HG03575 (cell line): Measurements from ENCODE around the gene CDH4.
"Not testable (repeated sequence)": the region's sequence is repeated elsewhere in the genome, so short reads cannot be mapped to it uniquely, and the experiment has no call there.

Source experiments
- ATAC-seq: cut with Tn5 transposase; IDR thresholded peaks from one replicate; pipeline ENCODE4 v1.9.1; 2021; ENCODE audit not compliant: unreplicated experiment, insufficient number of reproducible peaks, low FRiP score; ENCODE audit errors: extremely low read depth

The CDH4 gene

DNA sequence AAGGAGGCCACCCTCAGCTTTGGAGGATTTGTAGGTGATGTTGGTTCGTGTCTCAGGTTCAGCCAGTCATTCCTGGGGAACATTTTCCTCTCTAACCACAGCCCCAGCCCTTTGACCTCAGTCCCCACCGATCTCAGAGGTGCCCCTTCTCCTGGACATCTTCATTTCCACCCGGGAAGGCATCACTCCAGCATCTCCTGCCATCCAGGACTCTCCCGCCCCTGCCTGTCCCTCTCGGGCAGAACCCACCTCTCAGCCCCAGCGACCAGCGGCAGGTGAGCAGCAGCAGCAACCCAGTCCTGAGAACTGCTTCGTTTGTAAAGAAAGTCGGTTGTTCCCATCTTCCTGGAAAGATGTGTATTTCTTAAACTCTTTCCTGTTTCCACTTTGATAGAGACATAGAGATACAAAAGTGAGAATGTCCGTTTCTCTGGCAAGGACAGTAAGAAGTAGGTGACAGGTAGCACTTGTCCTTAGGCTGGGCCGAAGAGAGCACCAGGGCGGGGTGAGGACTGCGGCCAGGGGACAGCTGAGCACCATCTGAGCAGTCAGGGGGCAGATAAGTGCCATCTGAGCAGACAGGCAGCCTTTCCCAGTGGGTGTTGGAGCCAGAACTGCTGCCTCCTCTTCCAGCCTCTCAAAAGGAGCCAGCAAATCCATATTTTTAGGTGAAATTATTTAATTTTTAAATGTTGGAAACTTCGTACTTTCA is 142.2 kb downstream of the CDH4 start:
- no peak for ATAC-seq

DNA sequence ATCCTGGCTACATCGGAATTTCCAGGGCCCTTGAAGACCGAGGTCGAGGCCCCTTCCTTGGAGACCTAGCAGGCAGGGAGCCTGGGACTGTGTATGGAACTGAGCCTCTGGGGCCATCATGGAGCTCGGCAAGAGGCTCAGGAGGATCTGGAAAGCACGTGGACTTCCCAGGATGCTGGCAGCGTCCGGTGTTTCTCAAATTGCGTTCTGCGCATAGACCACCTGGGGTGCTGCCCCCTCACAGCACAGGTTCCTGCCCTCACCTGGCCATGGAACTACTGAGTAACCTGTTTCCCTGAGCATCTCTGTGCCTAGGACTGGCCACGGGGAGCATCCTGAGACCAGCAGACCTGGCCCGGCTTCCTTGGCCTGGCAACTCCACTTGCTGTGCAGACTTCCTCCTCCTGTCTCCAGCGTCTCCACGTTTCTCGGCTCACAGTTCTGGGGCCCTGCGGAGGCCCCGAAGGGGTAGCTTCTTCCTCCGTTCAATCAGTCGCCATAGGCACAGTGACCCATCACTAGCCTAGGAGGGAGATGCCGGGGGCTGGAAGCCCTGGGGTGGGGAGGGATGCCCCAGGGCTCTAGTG is 144.3 kb downstream of the CDH4 start:
- no peak for ATAC-seq

DNA sequence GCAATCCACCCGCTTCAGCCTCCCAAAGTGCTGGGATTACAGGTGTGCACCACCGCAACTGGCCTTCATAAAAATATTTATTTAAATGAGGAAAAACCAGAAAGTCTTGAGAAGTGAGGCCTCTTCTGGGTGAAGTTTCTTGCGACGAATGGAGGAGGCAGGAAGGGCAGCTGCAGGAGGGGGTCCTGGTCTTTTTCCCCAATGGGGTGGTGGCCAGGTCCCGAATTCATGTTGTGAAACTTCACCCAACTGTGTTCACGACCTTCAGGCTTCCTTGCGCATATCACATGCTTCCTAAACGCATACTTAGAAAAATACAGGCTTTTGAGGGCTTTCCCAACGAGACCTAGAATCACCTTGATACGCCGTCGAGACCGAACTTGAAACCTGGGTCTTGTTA is 145.1 kb downstream of the CDH4 start:
- ATAC-seq = no peak

DNA sequence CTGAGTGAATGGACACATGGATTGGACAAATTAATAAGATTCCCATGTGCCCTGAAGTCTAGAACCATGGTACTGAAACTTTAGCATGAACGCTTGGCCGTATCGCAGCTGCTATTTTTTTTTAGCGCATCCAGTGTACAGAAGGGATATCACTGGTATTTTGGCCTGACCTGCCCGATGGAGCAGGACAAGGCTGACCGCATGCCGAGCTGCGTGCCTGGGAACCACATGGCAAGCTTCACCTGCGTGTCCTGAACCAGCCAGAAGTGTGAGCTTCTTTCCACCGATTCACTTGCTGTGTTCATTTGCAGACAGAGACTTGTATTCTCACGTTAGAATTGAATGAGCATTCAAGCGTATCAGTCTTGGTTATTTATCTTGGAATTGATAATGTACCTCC is 145.7 kb downstream of the CDH4 start:
- no peak for ATAC-seq

GRCh38 chr20:61399433-61399832 is 147.4 kb downstream of the CDH4 start:
- ATAC-seq = no peak

DNA sequence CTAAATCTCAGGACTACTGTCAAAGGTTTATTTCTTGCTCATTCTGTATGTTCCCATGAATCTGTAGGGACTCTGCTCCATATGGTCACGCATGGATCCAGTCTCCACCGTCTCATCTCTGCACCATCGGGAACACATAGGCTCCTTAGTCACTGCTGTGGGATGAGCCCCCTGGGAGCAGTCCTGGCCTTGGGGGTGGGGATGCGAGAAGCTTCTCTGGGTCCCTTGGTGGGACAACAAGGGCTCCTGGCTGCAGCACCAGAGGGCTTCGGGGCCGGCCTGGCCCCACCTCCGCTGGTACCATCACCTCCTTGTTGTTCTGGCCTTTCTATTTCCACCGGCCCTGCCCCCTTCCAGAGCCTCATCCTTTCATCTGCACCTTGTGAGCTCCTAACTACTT is 148.4 kb downstream of the CDH4 start:
- no peak for ATAC-seq

DNA sequence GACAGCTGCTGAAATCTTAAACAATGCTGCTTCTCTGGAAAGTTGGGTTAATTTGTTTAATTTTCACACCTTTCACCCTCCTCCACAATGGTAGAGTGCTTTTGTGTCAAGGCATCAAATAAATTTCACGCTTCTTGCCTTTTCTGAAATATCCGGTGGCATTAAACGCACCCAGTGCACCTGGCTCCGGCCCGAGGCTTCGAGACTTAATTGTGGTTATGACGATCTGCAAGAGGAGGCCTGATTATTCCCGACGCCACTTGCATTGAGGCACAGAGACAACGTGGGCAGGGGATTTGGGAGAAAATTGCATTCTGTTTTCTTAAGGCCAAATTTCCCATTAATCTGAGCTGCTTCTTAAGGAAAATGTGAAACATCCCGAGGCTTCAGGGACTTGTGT is 152.2 kb downstream of the CDH4 start:
- ATAC-seq = no peak

- ATAC-seq = no peak
These were observed 152.9 kb downstream of the CDH4 start for GRCh38 chr20:61405007-61405406.

DNA sequence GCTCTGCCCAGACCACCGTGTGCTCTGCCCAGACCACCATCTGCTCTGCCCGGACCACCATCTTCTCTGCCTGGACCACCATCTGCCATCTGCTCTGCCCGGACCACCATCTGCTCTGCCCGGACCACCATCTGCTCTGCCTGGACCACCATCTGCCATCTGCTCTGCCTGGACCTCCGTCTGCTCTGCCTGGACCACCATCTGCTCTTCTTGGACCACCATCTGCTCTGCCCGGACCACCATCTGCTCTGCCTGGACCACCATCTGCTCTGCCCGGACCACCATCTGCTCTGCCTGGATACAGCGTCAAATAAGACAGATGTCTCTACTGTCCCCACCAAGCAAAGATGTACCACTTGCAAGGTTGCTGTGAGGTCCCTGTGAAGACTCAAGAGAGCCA is 154.7 kb downstream of the CDH4 start:
- ATAC-seq = not testable (repeated sequence)

- no peak for ATAC-seq
These were observed 155.5 kb downstream of the CDH4 start for GRCh38 chr20:61407561-61407960.

DNA sequence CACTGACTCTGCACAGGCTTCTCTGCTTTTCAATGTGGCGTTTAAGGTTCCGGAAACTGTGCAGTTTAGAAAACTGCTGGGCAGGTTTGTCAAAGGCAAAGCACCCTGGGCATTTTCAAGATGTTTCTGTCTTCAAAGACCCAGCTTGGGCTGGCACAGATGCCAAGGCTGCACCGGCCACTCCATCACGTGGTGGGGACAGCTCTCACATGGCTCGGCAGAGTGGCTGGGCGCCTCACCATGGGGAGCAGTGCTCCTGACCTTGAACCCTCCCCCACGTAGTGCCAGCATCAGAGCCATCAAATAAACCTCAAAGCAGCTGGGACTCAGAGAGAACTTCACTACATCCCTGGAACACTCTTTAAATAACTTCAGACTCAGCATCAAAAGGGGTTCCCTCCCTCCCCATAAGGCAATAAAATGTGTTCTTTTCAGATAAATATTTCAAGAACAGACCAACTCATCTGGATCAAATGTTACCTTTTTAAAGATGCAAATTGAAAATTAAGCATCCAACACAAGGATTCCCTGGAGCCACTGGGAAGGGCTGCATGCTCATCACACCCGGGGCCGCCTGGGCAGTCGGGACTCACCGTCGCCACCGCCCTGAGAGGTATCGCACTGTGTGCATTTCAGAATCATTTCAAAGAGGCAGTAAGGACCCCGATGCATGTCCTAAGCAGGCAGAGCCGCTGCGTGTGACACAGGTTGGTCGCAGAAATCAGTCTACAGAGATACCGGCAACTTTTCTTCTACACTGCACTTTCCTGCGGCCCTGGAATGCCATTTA is 157.1 kb downstream of the CDH4 start:
- no peak for ATAC-seq

- ATAC-seq = no peak
These were observed 159.7 kb downstream of the CDH4 start for GRCh38 chr20:61411743-61412142.

DNA sequence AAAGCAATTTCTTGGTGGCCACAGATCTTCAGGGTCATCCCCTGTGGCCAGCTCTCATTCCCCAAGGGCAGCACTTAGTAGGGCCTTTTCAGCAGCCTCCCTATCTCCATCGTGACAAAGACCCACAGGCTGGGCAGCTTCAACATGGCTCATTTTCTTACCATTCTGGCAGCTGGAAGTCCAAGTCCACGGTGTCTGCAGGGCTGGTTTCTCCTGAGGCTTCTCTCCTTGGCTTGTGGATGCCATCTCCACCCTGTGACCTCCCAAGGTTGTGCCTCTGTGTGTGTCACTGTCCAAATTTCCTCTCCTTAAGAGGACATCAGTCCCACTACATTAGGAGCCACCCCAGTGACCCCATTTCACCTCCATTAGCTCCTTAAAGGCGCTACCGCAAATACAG is 161.7 kb downstream of the CDH4 start:
- no peak for ATAC-seq

DNA sequence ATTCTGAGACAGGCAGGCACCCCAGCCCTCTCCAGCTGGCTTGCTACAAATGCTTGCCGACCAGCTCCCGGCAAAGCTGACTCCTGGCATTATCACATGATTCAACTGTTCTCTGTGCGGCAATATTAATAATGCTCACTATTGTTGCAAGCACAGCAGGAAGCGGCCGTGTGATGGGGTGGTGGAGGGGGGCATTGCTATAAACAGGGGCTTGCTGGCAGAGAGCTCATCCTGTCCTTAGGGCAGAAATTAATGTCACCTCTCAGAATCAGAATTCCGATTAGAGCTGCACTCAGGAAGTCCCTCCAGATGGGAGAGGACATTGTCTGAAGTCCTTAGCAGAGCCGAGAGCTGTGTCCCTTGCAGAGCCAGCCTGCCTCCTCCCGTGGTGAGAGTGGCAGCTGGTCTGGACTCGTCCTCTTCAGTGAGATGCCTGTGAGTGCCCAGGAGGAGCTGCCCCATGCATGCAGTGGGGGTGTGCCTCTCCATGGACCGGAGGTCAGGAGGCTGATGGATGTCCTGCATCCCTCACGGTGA is 162.5 kb downstream of the CDH4 start:
- no peak for ATAC-seq

DNA sequence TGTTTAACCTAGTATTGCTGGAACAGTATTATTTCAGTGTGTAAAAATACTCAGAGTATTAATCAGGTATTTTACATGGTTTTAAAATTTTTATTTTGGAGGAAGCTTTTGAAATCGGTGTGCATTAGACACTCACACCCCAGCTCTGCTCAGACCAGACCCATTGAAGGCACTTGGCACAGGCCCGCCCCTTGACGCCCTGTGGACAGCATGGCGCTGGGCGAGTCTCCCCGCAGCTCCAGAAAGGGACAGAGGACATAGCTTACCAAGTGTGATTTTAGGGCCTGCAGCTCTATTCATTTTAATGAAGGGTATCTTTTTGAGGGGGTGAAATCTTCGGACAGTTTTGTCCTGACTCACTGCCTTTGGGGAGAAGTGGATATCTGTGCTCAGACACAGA is 164.5 kb downstream of the CDH4 start:
- no peak for ATAC-seq

- ATAC-seq = no peak
These were observed 165.3 kb downstream of the CDH4 start for GRCh38 chr20:61417221-61417941.

DNA sequence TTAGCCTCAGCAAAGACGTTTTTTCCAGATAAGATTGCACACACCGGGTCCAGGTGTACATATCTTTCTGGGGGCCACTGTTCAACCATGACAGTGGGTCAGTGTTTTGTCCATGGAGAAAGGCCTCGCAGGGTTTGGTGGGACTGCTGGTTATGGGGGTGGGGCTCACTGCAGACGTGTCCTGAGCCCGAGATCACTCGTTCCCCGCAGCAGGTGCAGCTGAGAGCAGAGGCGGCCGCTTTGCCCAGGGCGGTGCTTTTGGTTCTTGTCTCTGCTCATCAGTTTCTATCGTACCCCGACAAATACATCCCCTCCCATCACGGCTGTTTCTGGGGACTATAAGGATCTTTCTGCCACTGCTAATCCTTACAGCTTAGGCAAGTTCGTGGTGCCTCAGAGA is 166.9 kb downstream of the CDH4 start:
- ATAC-seq = no peak

DNA sequence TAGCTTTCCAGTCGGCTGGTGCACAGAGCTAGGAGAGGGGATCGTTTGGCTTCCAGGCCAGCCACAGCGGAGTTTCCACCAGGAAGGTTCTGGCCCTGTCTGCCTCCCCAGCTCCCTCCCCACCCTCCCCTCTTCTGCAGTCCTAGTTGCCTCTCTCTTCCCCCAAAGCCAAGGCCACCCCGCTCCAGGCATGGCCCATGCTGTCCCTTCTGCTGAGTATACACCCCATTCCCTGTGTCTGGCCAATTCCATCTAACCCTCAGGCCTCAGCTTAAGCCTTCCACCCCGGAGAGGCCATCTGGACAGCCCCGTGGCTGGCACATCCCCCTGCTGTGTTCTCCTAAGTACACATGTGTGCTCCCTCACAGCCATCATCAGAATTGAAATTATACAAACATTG is 167.4 kb downstream of the CDH4 start:
- no peak for ATAC-seq

- ATAC-seq = no peak
These were observed 168.0 kb downstream of the CDH4 start for GRCh38 chr20:61420056-61420455.
